PC-9 (cell line): ENCODE measurements around the gene ETHE1. TPM values are rescaled to one million over a fixed set of nuclear protein-coding genes. Genes with fewer than 3 reads are reported as not detected.

Experiments used
- BruUV-seq: library from RNA; stranded (reverse); fragments of 400-500 nt; replicated peaks from 2 replicates; lab custom pipeline; 2021; lab: Mats Ljungman, UMichigan
- CTCF ChIA-PET: fragments of 300-600 bp; sonication (Branson Sonifier 250); formaldehyde crosslinking; loops from one replicate; lab custom pipeline; 2022; ENCODE audit warnings: antibody characterized with exemption; lab: Charles Lee
- POLR2A ChIA-PET: fragments of 300-600 bp; sonication (Branson Sonifier 250); formaldehyde crosslinking; loops from one replicate; lab custom pipeline; 2022; ENCODE audit warnings: antibody characterized with exemption; ENCODE audit not compliant: unreplicated experiment; lab: Charles Lee
- DNase-seq, 2 experiments: peaks; one replicate each; pipeline versions ENCODE4 v3.0.0 to v3.0.0-alpha.2; 2015 to 2022; ENCODE audit warnings: mixed read lengths in 1 of 2
- H2AFZ ChIP-seq: fragments of 200-600 bp; sonication (generic); 2 replicates; pipeline ENCODE4 v1.8.1; 2017; ENCODE audit warnings: antibody characterized with exemption
- H3F3A ChIP-seq: fragments of 200-600 bp; sonication (generic); 2 replicates; pipeline ENCODE4 v1.8.1; 2017; ENCODE audit warnings: antibody characterized with exemption, mild to moderate bottlenecking, low read depth; ENCODE audit not compliant: insufficient read depth
- H3K27ac ChIP-seq: fragments of 200-600 bp; sonication (generic); 2 replicates; pipeline ENCODE4 v1.6.1; 2016; ENCODE audit warnings: mixed run types
- H3K27me3 ChIP-seq: fragments of 200-600 bp; sonication (generic); 2 replicates; pipeline ENCODE4 v1.6.1; 2016; ENCODE audit warnings: low read depth, mixed run types; ENCODE audit not compliant: insufficient read depth
- H3K36me3 ChIP-seq: fragments of 200-600 bp; sonication (generic); 2 replicates; pipeline ENCODE4 v1.6.1; 2016; ENCODE audit warnings: low read depth, mixed run types
- H3K4me1 ChIP-seq: fragments of 200-600 bp; sonication (generic); replicated peaks from 2 replicates; pipeline ENCODE4 v1.6.1; 2016; ENCODE audit warnings: mixed run types; ENCODE audit not compliant: insufficient read depth
- H3K4me2 ChIP-seq: fragments of 200-600 bp; sonication (generic); 2 replicates; pipeline ENCODE4 v1.6.1; 2017; ENCODE audit warnings: mixed run types
- H3K4me3 ChIP-seq: fragments of 200-600 bp; sonication (generic); 2 replicates; pipeline ENCODE4 v1.6.1; 2016; ENCODE audit warnings: mixed run types
- H3K79me2 ChIP-seq: fragments of 200-600 bp; sonication (generic); 2 replicates; pipeline ENCODE4 v1.6.1; 2017; ENCODE audit warnings: low read depth, mixed run types
- H3K9me2 ChIP-seq: fragments of 200-600 bp; sonication (generic); 2 replicates; pipeline ENCODE4 v1.8.1; 2017; ENCODE audit warnings: mild to moderate bottlenecking; ENCODE audit not compliant: insufficient read depth
- H3K9me3 ChIP-seq: fragments of 200-600 bp; sonication (generic); 2 replicates; pipeline ENCODE4 v1.8.1; 2016; ENCODE audit warnings: low read depth; ENCODE audit not compliant: insufficient read depth
- H4K20me1 ChIP-seq: fragments of 200-600 bp; sonication (generic); 2 replicates; pipeline ENCODE4 v1.8.1; 2017; ENCODE audit not compliant: insufficient read depth
- EZH2 ChIP-seq: fragments of 200-600 bp; sonication (generic); IDR thresholded peaks from 2 replicates; pipeline ENCODE4 v1.8.0; 2017; ENCODE audit warnings: antibody characterized with exemption, low read depth
- intact Hi-C: fragments of 100-400 bp; cut with micrococcal nuclease; formaldehyde crosslinking; loops from one replicate; pipeline ENCODE4 v1.10.0; 2022; ENCODE audit not compliant: unreplicated experiment
- total RNA-seq: library from RNA; stranded (reverse); gene quantifications from 2 replicates; pipeline ENCODE4 v1.2.3, GENCODE V29; 2021
- TF ChIP-seq, protein P1 (sequence below): fragments of 200-600 bp; sonication (generic); conservative IDR thresholded peaks from 2 replicates; pipeline ENCODE4 v1.6.1; 2017; ENCODE audit warnings: mixed run types, antibody characterized with exemption, mild to moderate bottlenecking, moderate library complexity

The ETHE1 gene
- total RNA-seq, 1 experiment from 2014 or later, result 83.4 TPM

DNA sequence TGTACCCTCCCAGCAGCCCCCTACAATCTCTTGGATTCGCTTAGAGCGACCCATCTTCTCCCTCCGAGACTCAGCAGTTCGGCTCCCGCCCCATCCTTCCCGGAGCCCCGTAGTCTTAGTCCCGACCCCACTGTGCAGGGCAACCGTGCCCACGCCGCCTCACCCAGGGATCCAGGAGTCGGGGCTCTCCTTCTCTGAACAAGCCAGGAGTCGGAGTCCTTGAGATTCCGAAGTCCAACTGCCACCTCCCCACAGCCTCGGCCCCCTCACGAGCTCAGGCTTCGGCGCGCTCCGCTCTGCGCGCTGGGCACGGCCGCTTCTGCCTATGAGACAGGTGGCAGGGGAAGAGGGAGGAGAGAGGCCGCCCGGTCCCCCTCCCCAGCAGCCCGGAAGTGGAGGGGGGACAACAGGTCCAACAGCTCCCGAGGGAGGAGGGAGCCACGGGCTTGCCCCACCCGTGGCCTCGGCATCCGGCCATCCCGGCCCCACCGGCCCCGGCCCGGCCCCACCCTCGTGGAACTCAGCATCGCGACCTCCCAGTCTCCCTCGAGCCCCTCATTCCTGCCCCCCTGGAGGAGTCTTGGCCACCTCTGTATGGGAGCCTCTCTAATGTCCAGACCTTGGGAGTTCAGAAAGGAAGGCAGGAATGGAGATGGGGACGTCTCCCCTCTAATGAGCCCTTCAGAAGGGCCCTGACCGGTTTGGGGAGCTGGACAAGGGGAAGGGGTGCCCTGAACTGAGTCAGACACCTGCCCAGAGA is 22.4 kb downstream of the ETHE1 start, which contains the start of gene PHLDB3:
Gene PHLDB3, minus strand, starts transcription at position 321 of the 760 bp plus-strand sequence. CDS start 628 bp downstream, outside the sequence.
- H3K27me3 ChIP-seq, result no peaks in the 10 kb centered on the region
- POLR2A ChIA-PET, result interaction anchor here (0.6 to 0.7 kb wide), 3 partner anchors 42 to 158 kb away, joined by 3 to 4 read pairs (median 3); no protein-coding TSS in a partner anchor
- H3K9me3 ChIP-seq, result no peaks in the 10 kb centered on the region
- intact Hi-C loops, result loop anchor here (1.0 kb wide), 1 partner anchor 39 kb away; the partner anchor contains the start of gene LYPD3
- H3F3A ChIP-seq, result peaks cover 23% of the 10 kb centered on the region; the same call in 1 of the 2 replicates
- no peaks in the 10 kb centered on the region; the same call in 1 of the 2 replicates for H3K36me3 ChIP-seq
- TF ChIP-seq EZH2, result no peak
- TF ChIP-seq, protein P1, sequence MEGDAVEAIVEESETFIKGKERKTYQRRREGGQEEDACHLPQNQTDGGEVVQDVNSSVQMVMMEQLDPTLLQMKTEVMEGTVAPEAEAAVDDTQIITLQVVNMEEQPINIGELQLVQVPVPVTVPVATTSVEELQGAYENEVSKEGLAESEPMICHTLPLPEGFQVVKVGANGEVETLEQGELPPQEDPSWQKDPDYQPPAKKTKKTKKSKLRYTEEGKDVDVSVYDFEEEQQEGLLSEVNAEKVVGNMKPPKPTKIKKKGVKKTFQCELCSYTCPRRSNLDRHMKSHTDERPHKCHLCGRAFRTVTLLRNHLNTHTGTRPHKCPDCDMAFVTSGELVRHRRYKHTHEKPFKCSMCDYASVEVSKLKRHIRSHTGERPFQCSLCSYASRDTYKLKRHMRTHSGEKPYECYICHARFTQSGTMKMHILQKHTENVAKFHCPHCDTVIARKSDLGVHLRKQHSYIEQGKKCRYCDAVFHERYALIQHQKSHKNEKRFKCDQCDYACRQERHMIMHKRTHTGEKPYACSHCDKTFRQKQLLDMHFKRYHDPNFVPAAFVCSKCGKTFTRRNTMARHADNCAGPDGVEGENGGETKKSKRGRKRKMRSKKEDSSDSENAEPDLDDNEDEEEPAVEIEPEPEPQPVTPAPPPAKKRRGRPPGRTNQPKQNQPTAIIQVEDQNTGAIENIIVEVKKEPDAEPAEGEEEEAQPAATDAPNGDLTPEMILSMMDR, result 0 out of 2 replicates have a peak, but pooled peaks have one; percentile 29
- H3K9me2 ChIP-seq, result no peaks in the 10 kb centered on the region
- H3K4me3 ChIP-seq, result peak within 1 kb of the TSS; percentile 74
- TSS peak; percentile 57 for BruUV-seq
- H4K20me1 ChIP-seq, result no peaks in the 10 kb centered on the region
- CTCF ChIA-PET, result interaction anchor here (0.6 to 2.1 kb wide), 2 partner anchors 15 to 253 kb away, joined by 3 to 4 read pairs; no protein-coding TSS in a partner anchor
- peaks cover 11% of the 10 kb centered on the region for H3K4me1 ChIP-seq
- peak within 1 kb of the TSS; percentile 91 for H3K4me2 ChIP-seq
- DNase-seq, result peak; percentile 50 to 75
- peak within 1 kb of the TSS; percentile 63 for H3K27ac ChIP-seq
- peaks cover 14% of the 10 kb centered on the region for H3K79me2 ChIP-seq
- H2AFZ ChIP-seq, result peak within 1 kb of the TSS; percentile 90

DNA sequence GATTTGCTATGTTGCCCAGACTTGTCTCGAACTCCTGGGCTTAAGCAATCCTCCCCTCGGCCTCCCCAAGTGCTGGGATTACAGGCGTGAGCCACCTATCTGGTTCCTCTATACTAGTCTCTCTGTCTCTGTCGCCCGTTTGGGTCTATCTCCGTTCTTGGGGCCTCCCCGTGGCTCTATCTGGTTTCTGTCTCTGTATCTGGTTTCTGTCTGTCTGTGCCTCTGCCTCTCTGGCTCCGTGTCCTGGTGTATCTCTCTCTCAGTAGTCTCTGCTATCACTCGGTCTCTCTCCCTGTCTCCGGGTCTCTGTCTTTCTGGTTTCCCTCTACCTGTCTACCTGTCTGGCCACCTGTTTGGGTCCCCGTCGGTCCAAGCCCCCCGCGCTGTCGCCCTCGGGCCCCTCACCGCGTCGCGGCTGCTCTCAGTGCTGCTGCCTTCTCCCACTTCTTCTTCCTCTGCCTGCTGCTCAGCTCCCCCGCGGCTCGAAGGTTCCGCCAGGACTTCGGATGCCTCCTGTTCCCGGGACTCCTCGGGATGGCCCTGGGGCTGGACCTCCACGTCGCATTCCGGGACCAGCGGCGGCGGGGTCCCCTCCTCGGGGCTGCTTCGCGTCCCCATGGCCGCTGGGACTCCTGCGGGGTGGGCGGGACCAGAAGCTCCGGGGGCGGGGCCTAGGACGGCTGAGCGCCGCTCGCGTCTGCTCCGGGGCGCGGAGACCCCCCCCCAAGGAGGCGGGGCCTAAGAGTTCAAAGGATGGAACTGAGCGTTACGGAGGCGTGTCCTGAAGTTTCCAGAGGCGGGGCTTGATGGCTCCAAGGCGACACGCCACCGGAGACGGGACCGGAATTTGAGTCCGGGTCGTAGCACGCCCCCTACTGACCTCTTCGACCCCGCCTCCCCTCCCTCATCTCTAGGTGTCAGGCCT is 23.2 kb downstream of the ETHE1 start:
- Histone ChIP-seq H3K9me2 (no peaks in the 10 kb centered on the region), H3K4me2 (peak overlapping the region; percentile 91), H3K27me3 (no peaks in the 10 kb centered on the region), H4K20me1 (no peaks in the 10 kb centered on the region), H3K4me1 (peaks cover 11% of the 10 kb centered on the region), H3K27ac (peak overlapping the region; percentile 63), H3F3A (peaks cover 24% of the 10 kb centered on the region; the same call in 1 of the 2 replicates), H3K4me3 (peak overlapping the region; percentile 74), H2AFZ (peak overlapping the region; percentile 90), H3K9me3 (no peaks in the 10 kb centered on the region), H3K79me2 (peaks cover 14% of the 10 kb centered on the region), H3K36me3 (no peaks in the 10 kb centered on the region; the same call in 1 of the 2 replicates)
- CTCF ChIA-PET, result interaction anchor here (0.6 to 2.1 kb wide), 4 partner anchors 15 to 254 kb away, joined by 3 to 4 read pairs (median 4); partner anchors contain the start of gene ZNF575
- POLR2A ChIA-PET, result interaction anchor here (0.6 to 0.7 kb wide), 4 partner anchors 23 to 159 kb away, joined by 3 to 4 read pairs (median 4); no protein-coding TSS in a partner anchor
- TF ChIP-seq, protein P1, result no peak
- no peak for TF ChIP-seq EZH2
- DNase-seq, result peak; percentile 83 to 94
- intact Hi-C loops, result loop anchor here (1.0 kb wide), 1 partner anchor 38 kb away; the partner anchor contains the start of gene LYPD3
- BruUV-seq, result no TSS peak
